SK-N-MC (cell line): ENCODE measurements around the gene SYNPO2.
"Not testable (repeated sequence)": the region's sequence is repeated elsewhere in the genome, so short reads cannot be mapped to it uniquely, and the experiment has no call there.

Experiments used
- DNase-seq: peaks from one replicate; pipeline ENCODE4 v3.0.0-alpha.2; 2011; ENCODE audit warnings: low read depth, low spot score
- H3K27ac ChIP-seq: fragments of 200-600 bp; sonication (generic); 2 replicates; pipeline ENCODE4 v1.5.1; 2016; ENCODE audit warnings: mixed run types
- H3K36me3 ChIP-seq: fragments of 200-600 bp; sonication (generic); 2 replicates; pipeline ENCODE4 v1.6.1; 2017; ENCODE audit warnings: antibody characterized with exemption, low read length, mixed read lengths; ENCODE audit not compliant: insufficient read depth
- H3K4me3 ChIP-seq: fragments of 200-600 bp; sonication (generic); 2 replicates; pipeline ENCODE4 v1.5.1; 2016
- H3K9ac ChIP-seq: fragments of 200-600 bp; sonication (generic); 2 replicates; pipeline ENCODE4 v1.8.0; 2017; ENCODE audit warnings: mixed run types, mixed read lengths; ENCODE audit not compliant: insufficient read length
- H3K9me3 ChIP-seq: fragments of 200-600 bp; sonication (generic); 2 replicates; pipeline ENCODE4 v1.6.1; 2017; ENCODE audit warnings: low read depth, mild to moderate bottlenecking, antibody characterized with exemption, low read length, moderate library complexity, mixed read lengths
- EZH2 ChIP-seq: fragments of 200-600 bp; sonication (generic); IDR thresholded peaks from one replicate; pipeline ENCODE4 v1.6.1; 2017; ENCODE audit warnings: antibody characterized with exemption
- FOXP2 ChIP-seq: optimal IDR thresholded peaks from 2 replicates; pipeline ENCODE3; 2011; ENCODE audit warnings: mild to moderate bottlenecking, moderate library complexity; ENCODE audit not compliant: insufficient read depth; ENCODE audit errors: extremely low read length, control extremely low read depth
- POLR2AphosphoS5 ChIP-seq: IDR thresholded peaks from 2 replicates; pipeline ENCODE4 v1.6.1; 2012; ENCODE audit warnings: mild to moderate bottlenecking, low read depth, low read length, borderline replicate concordance

SYNPO2 gene

DNA sequence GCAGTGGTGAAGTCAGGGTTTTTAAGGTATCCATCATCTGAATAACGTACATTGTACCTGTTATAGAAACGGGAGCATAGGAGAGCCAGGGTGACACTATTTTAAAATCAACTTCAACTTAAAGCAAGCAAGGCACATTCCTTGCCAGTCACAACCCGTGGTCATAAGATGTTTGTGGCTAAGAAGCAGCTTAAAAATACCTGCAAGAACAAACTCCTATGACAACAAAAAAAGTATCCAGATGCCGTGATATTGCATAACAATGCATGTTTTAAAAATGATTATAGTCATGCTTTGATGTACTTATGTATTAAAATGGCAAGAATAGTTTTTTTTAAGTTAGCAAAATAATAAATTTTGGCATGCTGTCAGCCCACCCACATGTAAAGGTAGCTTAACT, 16.5 kb upstream of the SYNPO2 start:
- Histone ChIP-seq H3K9ac (no peak overlapping the region), H3K27ac (no peak overlapping the region), H3K4me3 (no peak overlapping the region), H3K9me3 (no peaks in the 10 kb centered on the region), H3K36me3 (no peaks in the 10 kb centered on the region)
- no peak for TF ChIP-seq FOXP2
- no peak for TF ChIP-seq EZH2
- no peak for TF ChIP-seq POLR2AphosphoS5
- no peak for DNase-seq

DNA sequence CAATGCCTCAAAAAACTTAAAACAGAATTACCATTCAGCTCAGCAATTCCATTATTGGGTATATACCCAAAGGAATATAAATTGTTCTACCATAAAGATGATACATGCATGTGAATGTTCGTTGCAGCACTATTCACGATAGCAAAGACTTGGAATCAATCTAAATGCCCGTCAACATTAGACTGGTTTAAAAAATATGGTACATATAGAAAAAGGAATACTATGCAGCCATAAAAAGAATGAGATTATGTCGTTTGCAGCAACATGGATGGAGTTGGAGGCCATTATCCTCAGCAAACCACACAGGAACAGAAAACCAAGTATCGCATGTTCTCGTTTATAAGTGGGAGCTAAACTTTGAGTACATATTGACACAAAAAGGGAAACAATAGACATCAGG, 10.9 kb upstream of the SYNPO2 start:
- no peak for DNase-seq
- TF ChIP-seq POLR2AphosphoS5 (no peak), EZH2 (no peak), FOXP2 (no peak)
- H3K36me3 ChIP-seq, result no peaks in the 10 kb centered on the region
- no peaks in the 10 kb centered on the region for H3K9me3 ChIP-seq
- H3K27ac ChIP-seq, result no peak overlapping the region
- H3K4me3 ChIP-seq, result no peak overlapping the region
- no peak overlapping the region for H3K9ac ChIP-seq

DNA sequence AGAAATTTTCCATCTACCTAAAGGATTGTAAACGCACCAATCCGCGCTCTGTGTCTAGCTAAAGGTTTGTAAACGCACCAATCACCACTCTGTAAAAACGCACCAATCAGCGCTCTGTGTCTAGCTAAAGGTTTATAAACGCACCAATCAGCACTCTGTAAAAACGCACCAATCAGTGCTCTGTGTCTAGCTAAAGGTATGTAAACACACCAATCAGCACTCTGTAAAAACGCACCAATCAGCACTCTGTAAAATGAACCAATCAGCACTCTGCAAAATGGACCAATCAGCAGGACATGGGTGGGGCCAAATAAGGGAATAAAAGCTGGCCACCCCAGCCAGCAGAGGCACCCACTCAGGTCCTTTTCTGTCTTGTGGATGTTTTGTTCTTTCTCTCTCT, 10.1 kb upstream of the SYNPO2 start:
- not testable (repeated sequence) for H3K9me3 ChIP-seq, H3K9ac ChIP-seq, H3K4me3 ChIP-seq, H3K36me3 ChIP-seq, DNase-seq, H3K27ac ChIP-seq

- H3K36me3 ChIP-seq, result no peaks in the 10 kb centered on the region
These were observed 9.2 kb upstream of the SYNPO2 start for GRCh38 chr4:118879409-118879808.

DNA sequence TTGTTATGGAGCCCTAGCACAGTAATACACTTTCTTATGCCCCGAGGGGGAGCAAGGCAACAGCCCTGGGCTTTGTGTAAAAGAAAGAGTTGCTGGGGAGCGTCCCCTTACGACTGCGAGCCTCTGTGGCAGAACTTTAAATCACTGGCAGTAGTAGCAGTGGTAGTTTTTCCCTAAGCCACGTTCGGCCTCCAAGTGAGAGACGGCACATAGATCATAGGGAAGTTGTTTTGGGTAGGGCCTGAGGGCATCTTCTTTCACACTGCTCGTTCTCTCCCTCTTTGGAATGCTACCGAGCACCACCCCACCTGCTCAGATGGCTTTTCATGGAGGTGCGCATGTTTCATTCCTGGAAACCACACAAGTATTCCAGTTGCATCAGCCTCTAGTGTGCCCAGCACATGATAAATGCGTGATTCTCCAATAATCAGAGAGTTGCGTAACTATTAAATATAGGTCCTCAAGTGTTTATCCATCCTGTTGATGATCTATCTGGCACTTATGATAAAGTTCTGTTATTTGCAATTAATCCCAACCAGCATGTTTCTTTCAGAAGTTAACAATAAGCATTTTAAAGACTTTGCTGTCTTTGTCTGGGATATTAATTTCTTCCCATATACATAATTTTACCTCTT, 7.0 kb upstream of the SYNPO2 start:
- Histone ChIP-seq H3K4me3 (no peak overlapping the region), H3K9me3 (no peaks in the 10 kb centered on the region), H3K9ac (no peak overlapping the region), H3K36me3 (no peaks in the 10 kb centered on the region), H3K27ac (peak overlapping the region; percentile 54; the same call in 1 of the 2 replicates)
- DNase-seq, result no peak
- TF ChIP-seq POLR2AphosphoS5 (no peak), FOXP2 (no peak), EZH2 (no peak)

More at GRCh38 chr4:118879409-118879808, 9.2 kb upstream of the SYNPO2 start:
- Histone ChIP-seq H3K9ac (no peak overlapping the region), H3K27ac (no peak overlapping the region), H3K9me3 (no peaks in the 10 kb centered on the region), H3K4me3 (no peak overlapping the region)
- no peak for DNase-seq
- TF ChIP-seq FOXP2 (no peak), POLR2AphosphoS5 (no peak), EZH2 (no peak)

DNA sequence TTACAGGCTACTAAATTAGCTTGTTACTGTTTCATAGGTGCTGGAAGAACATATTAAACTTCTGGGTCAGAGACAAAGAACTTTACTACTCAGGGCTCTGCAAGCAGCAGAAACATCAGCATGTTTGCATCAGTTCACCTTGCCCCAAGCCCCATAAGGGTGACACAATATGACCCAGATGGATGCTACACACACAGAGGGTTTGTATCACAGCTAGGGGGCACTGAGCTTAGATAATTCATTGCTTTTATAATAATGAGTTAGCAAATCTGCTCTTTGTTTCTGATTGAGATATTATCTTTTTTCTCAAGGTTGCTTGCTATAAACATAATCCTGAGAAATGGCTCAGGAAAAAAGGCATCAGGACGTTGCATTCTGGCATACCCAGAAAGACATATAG, 4.8 kb upstream of the SYNPO2 start:
- H3K9ac ChIP-seq, result no peak overlapping the region
- no peak overlapping the region for H3K4me3 ChIP-seq
- DNase-seq, result no peak
- no peaks in the 10 kb centered on the region for H3K9me3 ChIP-seq
- H3K27ac ChIP-seq, result no peak overlapping the region
- no peaks in the 10 kb centered on the region for H3K36me3 ChIP-seq
- TF ChIP-seq FOXP2 (no peak), POLR2AphosphoS5 (no peak), EZH2 (no peak)

GRCh38 chr4:118884716-118885115, 3.9 kb upstream of the SYNPO2 start:
- H3K9me3 ChIP-seq, result no peaks in the 10 kb centered on the region
- DNase-seq, result no peak
- no peak overlapping the region for H3K4me3 ChIP-seq

DNA sequence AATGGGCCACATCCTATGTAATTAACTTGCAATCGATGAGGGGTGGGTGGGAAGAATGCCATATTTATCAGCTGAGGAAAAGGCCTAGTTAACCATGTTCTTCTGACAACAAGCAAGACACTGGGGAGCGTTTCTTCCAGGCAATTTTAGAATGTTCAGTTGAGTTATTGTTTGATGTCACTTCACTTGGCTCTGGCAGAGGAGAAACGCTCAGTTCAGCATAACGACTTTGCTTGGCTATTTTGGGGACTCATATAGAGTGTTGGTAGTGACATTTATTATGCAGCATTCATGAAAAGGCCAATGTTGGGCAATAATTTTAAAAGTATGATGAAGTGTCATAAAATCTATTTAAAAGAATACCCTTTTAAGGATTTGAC, 648 bp downstream of the SYNPO2 start:
- Histone ChIP-seq H3K9ac (no peak overlapping the region), H3K27ac (no peak overlapping the region), H3K9me3 (no peaks in the 10 kb centered on the region), H3K4me3 (no peak overlapping the region), H3K36me3 (no peaks in the 10 kb centered on the region)
- no peak for DNase-seq
- no peak for TF ChIP-seq EZH2
- TF ChIP-seq FOXP2, result no peak
- no peak for TF ChIP-seq POLR2AphosphoS5

More at GRCh38 chr4:118884716-118885115, 3.9 kb upstream of the SYNPO2 start:
- H3K36me3 ChIP-seq, result no peaks in the 10 kb centered on the region
- no peak overlapping the region for H3K27ac ChIP-seq
- no peak overlapping the region for H3K9ac ChIP-seq
- TF ChIP-seq EZH2, result no peak
- no peak for TF ChIP-seq POLR2AphosphoS5
- no peak for TF ChIP-seq FOXP2

GRCh38 chr4:118894034-118894433, 5.4 kb downstream of the SYNPO2 start:
- no peak for DNase-seq
- no peaks in the 10 kb centered on the region for H3K36me3 ChIP-seq
- no peak overlapping the region for H3K4me3 ChIP-seq
- no peak overlapping the region for H3K27ac ChIP-seq
- TF ChIP-seq FOXP2, result no peak
- TF ChIP-seq POLR2AphosphoS5, result no peak
- TF ChIP-seq EZH2, result no peak
- no peaks in the 10 kb centered on the region for H3K9me3 ChIP-seq
- no peak overlapping the region for H3K9ac ChIP-seq

DNA sequence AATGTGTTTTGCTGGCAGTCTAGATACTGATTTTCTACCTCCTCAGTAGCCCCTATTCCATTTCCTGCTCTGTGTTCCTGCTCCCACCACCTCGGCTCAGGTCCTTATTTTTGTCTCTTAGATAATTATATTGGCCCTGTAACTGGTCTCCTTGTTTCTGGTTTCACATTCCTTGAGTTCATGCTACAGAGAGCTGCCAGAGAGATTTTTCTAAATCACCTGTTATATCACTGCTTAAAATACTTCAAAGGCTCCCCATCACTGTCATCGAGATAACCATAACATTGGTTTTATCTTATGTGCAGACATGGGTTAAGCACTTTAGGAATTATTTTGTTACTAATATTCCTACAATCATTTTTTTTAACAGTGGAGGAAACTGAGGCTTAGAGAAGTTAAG, 9.6 kb downstream of the SYNPO2 start:
- Histone ChIP-seq H3K9me3 (no peaks in the 10 kb centered on the region), H3K4me3 (no peak overlapping the region), H3K9ac (no peak overlapping the region), H3K27ac (no peak overlapping the region), H3K36me3 (no peaks in the 10 kb centered on the region)
- DNase-seq, result no peak
- no peak for TF ChIP-seq EZH2
- no peak for TF ChIP-seq FOXP2
- no peak for TF ChIP-seq POLR2AphosphoS5
